Ovary (tissue), 9 donors: Measurements from ENCODE around the gene CDX1. TPM values are rescaled to one million over a fixed set of nuclear protein-coding genes. Genes with fewer than 3 reads are reported as not detected.

Experiments
- DNase-seq, 5 donors: peaks; one replicate each; pipeline ENCODE4 v3.0.0-alpha.2; 2019 to 2020
- H3K27ac ChIP-seq, 2 donors: fragments of 200-600 bp; one replicate each; pipeline versions ENCODE4 v1.5.1 to v1.8.0; 2019 to 2022
- H3K27me3 ChIP-seq: fragments of 200-600 bp; one replicate; pipeline ENCODE4 v1.8.0; 2022
- H3K36me3 ChIP-seq: fragments of 200-600 bp; sonication (generic); one replicate; pipeline ENCODE4 v1.5.1; 2019
- H3K4me1 ChIP-seq: one replicate; pipeline ENCODE4 v1.8.1; 2013; ENCODE audit warnings: mild to moderate bottlenecking, moderate library complexity; ENCODE audit not compliant: insufficient read depth
- H3K4me3 ChIP-seq: fragments of 200-600 bp; sonication (generic); one replicate; pipeline ENCODE4 v1.5.1; 2017
- H3K9me3 ChIP-seq, 2 donors: fragments of 200-600 bp in 1 of 2; sonication (generic) in 1 of 2; one replicate each; pipeline versions ENCODE4 v1.5.1 to v1.8.1; 2013 to 2019; ENCODE audit warnings: mild to moderate bottlenecking in 1 of 2, moderate library complexity in 1 of 2
- CTCF ChIP-seq, 3 donors: fragments of 450-650 bp in 2 of 3; fragments of 200-600 bp in 1 of 3; IDR thresholded peaks; one replicate each; pipeline versions ENCODE4 v1.5.1 to v1.8.0; 2016 to 2022; ENCODE audit warnings: antibody characterized with exemption in 3 of 3, mild to moderate bottlenecking in 1 of 3
- EP300 ChIP-seq: sonication (generic); formaldehyde crosslinking; IDR thresholded peaks from one replicate; pipeline ENCODE4 v1.6.1; 2017; ENCODE audit warnings: antibody characterized with exemption
- POLR2A ChIP-seq: fragments of 450-650 bp; IDR thresholded peaks from one replicate; pipeline ENCODE4 v1.6.1; 2017; ENCODE audit warnings: antibody characterized with exemption, mild to moderate bottlenecking, moderate library complexity
- WGBS, 3 donors: extraction: QIAGEN DNeasy Blood & Tissue Kit in 1 of 3; methylation state at CpG; one replicate each; pipeline versions ENCODE4 v1.1.5 to v1.1.7; 2013 to 2017; 5-methylcytosine and 5-hydroxymethylcytosine counted together
- intact Hi-C, 4 donors: fragments of 100-400 bp; cut with DNase I; formaldehyde crosslinking; loops; one replicate each; pipeline versions ENCODE4 v1.11.0 to v1.15.1; 2022 to 2023
- polyA plus RNA-seq, 2 donors: library from polyadenylated mRNA; stranded (reverse); fragments of 200-250 nt in 1 of 2; fragments of 350-450 nt in 1 of 2; fragmentation: Illumina TruSeq in 1 of 2; extraction: RNeasy Lipid Tissue Mini Kit (QIAGEN cat#74804) in 1 of 2; gene quantifications; one replicate each; pipeline ENCODE4 v1.2.3, GENCODE V29; 2013 to 2014
- total RNA-seq, 7 donors: library from RNA; depleted of rRNA in 2 of 7; stranded (reverse); fragments of >200 nt in 2 of 7; fragmentation: NEBNext Ultra II Directional in 3 of 7; extraction: Animal tissue kit (Norgen Biotek cat#: 25700) in 3 of 7; gene quantifications; one replicate each; pipeline versions ENCODE4 v1.1.0 to v1.2.4, GENCODE V29; 2016 to 2023
- donor health status: DM: no; HTN: no; CAD: no; lungs with moderate emphysema.
- donor health status: DM: no; HTN: no; CAD: no.
- donor health status: Bipolar disorder and iron deficiency.
- donor health status: DM: yes; HTN: yes; CAD: no.
- donor health status: DM: no; HTN: no; CAD: no.
- donor health status: DM: yes; HTN: yes; CAD: no.

Gene CDX1
- total and polyA plus RNA-seq, 9 donors = 0.18 to 1.4 (median 0.58) TPM

GRCh38 chr5:150223474-150223873 lies 56.9 kb downstream of the CDX1 start:
- Histone ChIP-seq H3K36me3 (no peaks in the 10 kb centered on the region), H3K4me3 (no peak overlapping the region), H3K4me1 (no peaks in the 10 kb centered on the region), H3K27me3 (no peaks in the 10 kb centered on the region), H3K9me3 (no peaks in the 10 kb centered on the region), H3K27ac (no peak overlapping the region)
- no peak for DNase-seq
- intact Hi-C loops = loop anchor here in 2 of 4 donors (2.0 to 10.0 kb wide), 2 partner anchors 95 to 121 kb away; no protein-coding TSS in a partner anchor
- TF ChIP-seq POLR2A (no peak), EP300 (no peak), CTCF (IDR thresholded peaks at IDR 0.05) (no peak)
- 85 to 87% (median 86%) methylated on average over 7 of the region's 7 CpGs for WGBS, 3 donors

GRCh38 chr5:150224483-150225027 lies 58.0 kb downstream of the CDX1 start:
- H3K9me3 ChIP-seq = no peaks in the 10 kb centered on the region
- no peaks in the 10 kb centered on the region for H3K36me3 ChIP-seq
- TF ChIP-seq CTCF (IDR thresholded peaks at IDR 0.05) (no peak), POLR2A (no peak), EP300 (no peak)
- WGBS, 3 donors = 59 to 61% (median 60%) methylated on average over 8 of the region's 8 CpGs
- no peaks in the 10 kb centered on the region for H3K4me1 ChIP-seq
- DNase-seq = no peak
- intact Hi-C loops = loop anchor here in 1 of 4 donors (10.0 kb wide), 1 partner anchor 120 kb away; no protein-coding TSS in a partner anchor
- no peaks in the 10 kb centered on the region for H3K27me3 ChIP-seq
- no peak overlapping the region for H3K27ac ChIP-seq
- H3K4me3 ChIP-seq = no peak overlapping the region

GRCh38 chr5:150227036-150227435 lies 60.5 kb downstream of the CDX1 start:
- no peak overlapping the region for H3K4me3 ChIP-seq
- no peaks in the 10 kb centered on the region for H3K27me3 ChIP-seq
- H3K27ac ChIP-seq = no peak overlapping the region
- 95 to 98% (median 95%) methylated on average over 5 of the region's 5 CpGs for WGBS, 3 donors
- intact Hi-C loops = loop anchor here in 1 of 4 donors (10.0 kb wide), 1 partner anchor 118 kb away; no protein-coding TSS in a partner anchor
- no peaks in the 10 kb centered on the region for H3K4me1 ChIP-seq
- no peak for DNase-seq
- no peak for TF ChIP-seq CTCF (IDR thresholded peaks at IDR 0.05)
- H3K9me3 ChIP-seq = no peaks in the 10 kb centered on the region
- H3K36me3 ChIP-seq = no peaks in the 10 kb centered on the region

DNA sequence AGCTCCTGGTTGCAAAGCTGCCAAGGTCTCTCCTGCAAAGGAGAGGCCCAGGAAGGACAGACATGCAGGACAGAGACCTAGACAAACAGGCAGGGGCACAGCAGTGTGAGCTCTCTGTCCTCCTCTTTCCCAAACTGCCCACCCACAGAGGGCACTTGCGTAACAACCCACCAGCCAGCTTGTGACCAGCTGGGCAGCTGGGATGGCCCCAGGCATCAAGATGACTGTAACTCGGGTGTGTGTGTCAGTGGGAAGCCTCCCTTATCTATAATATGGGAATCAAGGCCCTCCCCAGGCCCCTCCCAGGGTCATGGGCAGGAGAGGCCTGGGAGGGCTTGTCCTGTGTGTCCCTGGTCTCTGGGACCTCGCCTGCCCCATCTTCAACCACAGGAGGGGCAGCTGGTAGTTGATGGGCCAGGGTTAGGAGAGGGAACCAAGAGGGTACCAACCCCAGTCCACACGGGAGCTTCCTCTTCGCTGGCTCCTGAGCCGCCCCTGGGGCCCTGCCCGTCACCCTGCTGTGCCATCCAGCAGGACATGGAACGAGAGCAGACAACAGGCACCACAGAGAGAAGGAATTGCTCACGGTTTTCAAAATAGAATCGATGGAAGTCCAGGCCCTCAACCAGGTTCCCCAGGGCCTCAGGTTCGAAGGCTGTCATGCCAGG lies 61.2 kb downstream of the CDX1 start:
- no peak for DNase-seq
- no peaks in the 10 kb centered on the region for H3K36me3 ChIP-seq
- H3K4me3 ChIP-seq = no peak overlapping the region
- H3K27me3 ChIP-seq = no peaks in the 10 kb centered on the region
- H3K27ac ChIP-seq = no peak overlapping the region
- no peaks in the 10 kb centered on the region for H3K9me3 ChIP-seq
- H3K4me1 ChIP-seq = no peaks in the 10 kb centered on the region
- WGBS, 3 donors = 79 to 88% (median 83%) methylated on average over 11 of the region's 11 CpGs
- TF ChIP-seq POLR2A (no peak), CTCF (IDR thresholded peaks at IDR 0.05) (no peak), EP300 (no peak)
- intact Hi-C loops = loop anchor here in 1 of 4 donors (10.0 kb wide), 1 partner anchor 117 kb away; no protein-coding TSS in a partner anchor
